A673 (cell line): Measurements from ENCODE around the gene SLC22A17. TPM values are rescaled to one million over a fixed set of nuclear protein-coding genes. Genes with fewer than 3 reads are reported as not detected.

Experiments used
- BruUV-seq: library from RNA; stranded (reverse); fragments of 400-500 nt; replicated peaks from 2 replicates; lab custom pipeline; 2021; lab: Mats Ljungman, UMichigan
- CTCF ChIA-PET: fragments of 300-600 bp; sonication (Branson Sonifier 250); formaldehyde crosslinking; loops from one replicate; lab custom pipeline; 2022; ENCODE audit warnings: antibody characterized with exemption; lab: Charles Lee
- POLR2A ChIA-PET: fragments of 300-600 bp; sonication (Branson Sonifier 250); formaldehyde crosslinking; loops from one replicate; lab custom pipeline; 2022; ENCODE audit warnings: antibody characterized with exemption; ENCODE audit not compliant: low non-redundant PET; lab: Charles Lee
- DNase-seq: peaks from one replicate; pipeline ENCODE4 v3.0.0-alpha.2; 2015; ENCODE audit warnings: low spot score
- H3K27ac ChIP-seq: fragments of 200-600 bp; sonication (generic); 2 replicates; pipeline ENCODE4 v1.5.1; 2016; ENCODE audit warnings: mixed run types, low read depth, mild to moderate bottlenecking, mixed read lengths, antibody characterized with exemption, low read length; ENCODE audit not compliant: poor library complexity, severe bottlenecking
- H3K27me3 ChIP-seq: fragments of 200-600 bp; sonication (generic); replicated peaks from 2 replicates; pipeline ENCODE4 v1.6.1; 2017; ENCODE audit warnings: mixed run types, low read depth, mild to moderate bottlenecking, mixed read lengths, antibody characterized with exemption, low read length; ENCODE audit not compliant: insufficient read depth, poor library complexity
- H3K36me3 ChIP-seq: fragments of 200-600 bp; sonication (generic); 2 replicates; pipeline ENCODE4 v1.6.1; 2016; ENCODE audit warnings: mixed run types, mild to moderate bottlenecking, mixed read lengths, antibody characterized with exemption, low read length; ENCODE audit not compliant: insufficient read depth, poor library complexity, severe bottlenecking
- H3K4me1 ChIP-seq: fragments of 200-600 bp; sonication (generic); 2 replicates; pipeline ENCODE4 v1.6.1; 2017; ENCODE audit warnings: mixed run types, mild to moderate bottlenecking, mixed read lengths, antibody characterized with exemption, low read length; ENCODE audit not compliant: insufficient read depth, poor library complexity, severe bottlenecking
- H3K4me3 ChIP-seq: fragments of 200-600 bp; sonication (generic); 2 replicates; pipeline ENCODE4 v1.5.1; 2016; ENCODE audit warnings: low read depth, mixed run types, mild to moderate bottlenecking, mixed read lengths, low read length; ENCODE audit not compliant: poor library complexity, severe bottlenecking
- H3K9me3 ChIP-seq: fragments of 200-600 bp; sonication (generic); 2 replicates; pipeline ENCODE4 v1.6.1; 2016; ENCODE audit warnings: mixed run types, low read depth, mild to moderate bottlenecking, mixed read lengths, antibody characterized with exemption, low read length; ENCODE audit not compliant: poor library complexity, severe bottlenecking
- CTCF ChIP-seq: fragments of 300-800, 200-600 bp; sonication (generic); conservative IDR thresholded peaks from 2 replicates; pipeline ENCODE4 v1.5.1; 2017; ENCODE audit warnings: low read depth, mild to moderate bottlenecking, antibody characterized with exemption, low read length, moderate library complexity, mixed read lengths
- EZH2 ChIP-seq: fragments of 200-600 bp; sonication (generic); IDR thresholded peaks from 2 replicates; pipeline ENCODE4 v1.6.1; 2017; ENCODE audit warnings: borderline replicate concordance, low read depth, mild to moderate bottlenecking, mixed read lengths, antibody characterized with exemption, low read length; ENCODE audit not compliant: poor library complexity, severe bottlenecking
- intact Hi-C: fragments of 100-400 bp; cut with micrococcal nuclease; formaldehyde crosslinking; loops from one replicate; pipeline ENCODE4 v1.10.0; 2022; ENCODE audit not compliant: unreplicated experiment
- total RNA-seq: library from RNA; stranded (reverse); gene quantifications from 2 replicates; pipeline ENCODE4 v1.2.3, GENCODE V29; 2021

Gene SLC22A17
- total RNA-seq, 1 experiment from 2014 or later = 23.0 TPM

GRCh38 chr14:23384364-23385080 is 31.8 kb upstream of the SLC22A17 start:
- Histone ChIP-seq H3K9me3 (no peaks in the 10 kb centered on the region), H3K36me3 (no peaks in the 10 kb centered on the region), H3K27me3 (no peaks in the 10 kb centered on the region), H3K27ac (no peak overlapping the region), H3K4me1 (no peaks in the 10 kb centered on the region), H3K4me3 (no peak overlapping the region)
- CTCF ChIA-PET = no interaction called here
- DNase-seq = no peak
- intact Hi-C loops = loop anchor here (5.0 kb wide), 1 partner anchor 117 kb away; no protein-coding TSS in a partner anchor
- POLR2A ChIA-PET = interaction anchor here (0.7 kb wide), 1 partner anchor 9 kb away, joined by 7 read pairs; no protein-coding TSS in a partner anchor
- TF ChIP-seq EZH2 = no peak
- TF ChIP-seq CTCF = no peak
- no TSS peak for BruUV-seq

GRCh38 chr14:23382731-23383440 is 30.2 kb upstream of the SLC22A17 start:
- TF ChIP-seq EZH2 (no peak), CTCF (no peak)
- H3K9me3 ChIP-seq = no peaks in the 10 kb centered on the region
- H3K4me1 ChIP-seq = no peaks in the 10 kb centered on the region
- H3K4me3 ChIP-seq = no peak overlapping the region
- DNase-seq = no peak
- H3K27ac ChIP-seq = no peak overlapping the region
- ChIA-PET CTCF (no interaction called here), POLR2A (interaction anchor here (0.6 to 0.7 kb wide), 3 partner anchors 9 to 61 kb away, joined by 3 to 4 read pairs (median 3); no protein-coding TSS in a partner anchor)
- intact Hi-C loops = loop anchor here (5.0 kb wide), 1 partner anchor 116 kb away; no protein-coding TSS in a partner anchor
- no peaks in the 10 kb centered on the region for H3K27me3 ChIP-seq
- no peaks in the 10 kb centered on the region for H3K36me3 ChIP-seq
- BruUV-seq = no TSS peak

GRCh38 chr14:23382276-23382675 is 29.6 kb upstream of the SLC22A17 start:
- no peaks in the 10 kb centered on the region for H3K27me3 ChIP-seq
- H3K36me3 ChIP-seq = no peaks in the 10 kb centered on the region
- no peaks in the 10 kb centered on the region for H3K4me1 ChIP-seq
- H3K9me3 ChIP-seq = no peaks in the 10 kb centered on the region
- ChIA-PET POLR2A (interaction anchor here (0.6 to 0.7 kb wide), 3 partner anchors 10 to 61 kb away, joined by 3 to 4 read pairs (median 3); no protein-coding TSS in a partner anchor), CTCF (no interaction called here)
- H3K27ac ChIP-seq = no peak overlapping the region
- TF ChIP-seq CTCF = no peak
- no peak for TF ChIP-seq EZH2
- intact Hi-C loops = loop anchor here (5.0 kb wide), 1 partner anchor 115 kb away; no protein-coding TSS in a partner anchor
- H3K4me3 ChIP-seq = no peak overlapping the region
- no peak for DNase-seq
- BruUV-seq = no TSS peak
